ENCODE data around the gene ANKRD53.

DNA sequence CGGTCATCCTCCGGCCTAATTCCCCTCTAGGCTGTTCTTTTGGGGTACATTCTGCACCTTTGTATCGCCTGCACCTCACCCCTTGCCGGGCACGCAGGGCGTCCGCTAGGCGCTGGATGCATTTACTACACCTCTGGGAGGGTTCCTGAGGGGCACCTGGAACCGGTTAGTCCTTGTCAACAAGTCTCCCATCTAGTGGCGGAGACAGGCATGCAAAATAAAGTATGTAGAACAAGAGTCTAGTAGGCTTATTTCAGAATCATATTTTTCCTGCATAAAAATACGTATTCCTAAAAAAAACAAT lies 16.9 kb downstream of the ANKRD53 start:
- TF ChIP-seq, protein P1, sequence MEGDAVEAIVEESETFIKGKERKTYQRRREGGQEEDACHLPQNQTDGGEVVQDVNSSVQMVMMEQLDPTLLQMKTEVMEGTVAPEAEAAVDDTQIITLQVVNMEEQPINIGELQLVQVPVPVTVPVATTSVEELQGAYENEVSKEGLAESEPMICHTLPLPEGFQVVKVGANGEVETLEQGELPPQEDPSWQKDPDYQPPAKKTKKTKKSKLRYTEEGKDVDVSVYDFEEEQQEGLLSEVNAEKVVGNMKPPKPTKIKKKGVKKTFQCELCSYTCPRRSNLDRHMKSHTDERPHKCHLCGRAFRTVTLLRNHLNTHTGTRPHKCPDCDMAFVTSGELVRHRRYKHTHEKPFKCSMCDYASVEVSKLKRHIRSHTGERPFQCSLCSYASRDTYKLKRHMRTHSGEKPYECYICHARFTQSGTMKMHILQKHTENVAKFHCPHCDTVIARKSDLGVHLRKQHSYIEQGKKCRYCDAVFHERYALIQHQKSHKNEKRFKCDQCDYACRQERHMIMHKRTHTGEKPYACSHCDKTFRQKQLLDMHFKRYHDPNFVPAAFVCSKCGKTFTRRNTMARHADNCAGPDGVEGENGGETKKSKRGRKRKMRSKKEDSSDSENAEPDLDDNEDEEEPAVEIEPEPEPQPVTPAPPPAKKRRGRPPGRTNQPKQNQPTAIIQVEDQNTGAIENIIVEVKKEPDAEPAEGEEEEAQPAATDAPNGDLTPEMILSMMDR (IDR thresholded peaks at IDR 0.05; ENCODE audit: extremely low read depth in 1 of 2, insufficient read depth in 1 of 2, low read depth in 1 of 2, low read length in 2 of 2): peak; percentile 8 to 35
- no peak for TF ChIP-seq POLR2A (IDR thresholded peaks at IDR 0.05; ENCODE audit: low read depth, low read length)
- no peak for TF ChIP-seq POLR2AphosphoS5 (IDR thresholded peaks at IDR 0.05; ENCODE audit: insufficient read depth, low read depth, low read length)
- TF ChIP-seq, protein P2, sequence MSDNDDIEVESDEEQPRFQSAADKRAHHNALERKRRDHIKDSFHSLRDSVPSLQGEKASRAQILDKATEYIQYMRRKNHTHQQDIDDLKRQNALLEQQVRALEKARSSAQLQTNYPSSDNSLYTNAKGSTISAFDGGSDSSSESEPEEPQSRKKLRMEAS (IDR thresholded peaks at IDR 0.05; ENCODE audit: insufficient read depth, insufficient read length): no peak
- TF ChIP-seq JUN (IDR thresholded peaks at IDR 0.05; ENCODE audit: borderline replicate concordance, insufficient read depth, insufficient read length, low read depth): no peak
- no peak for TF ChIP-seq EZH2 (IDR thresholded peaks at IDR 0.05; ENCODE audit: borderline replicate concordance, low read depth, low read length, severe bottlenecking)
- no peak for TF ChIP-seq GATA2 (IDR thresholded peaks at IDR 0.05; ENCODE audit: insufficient read depth, insufficient read length, low read depth, low read length)

All from endothelial cell of umbilical vein (primary cell).